GM23338 (cell line): Measurements from ENCODE around the gene SRRD.

Experiments
- CREB1 ChIP-seq: fragments of 250-450 bp; sonication (Bioruptor Pico); IDR thresholded peaks from 2 replicates; pipeline ENCODE4 v1.5.0; 2020; ENCODE audit warnings: low read depth, mild to moderate bottlenecking, moderate library complexity
- CTCF ChIP-seq, 2 experiments: fragments of 200-600 bp in 1 of 2; sonication (generic) in 1 of 2; conservative IDR thresholded peaks; 2 replicates each; pipeline versions ENCODE4 v1.5.1 to v1.6.1; 2016 to 2017; ENCODE audit warnings: antibody characterized with exemption in 2 of 2, low read depth in 2 of 2, mild to moderate bottlenecking in 2 of 2, moderate library complexity in 1 of 2
- ETS1 ChIP-seq: IDR thresholded peaks from 2 replicates; pipeline ENCODE4 v1.6.1; 2016; ENCODE audit warnings: antibody characterized with exemption
- EZH2 ChIP-seq: fragments of 200-600 bp; sonication (generic); IDR thresholded peaks from one replicate; pipeline ENCODE4 v1.8.0; 2017; ENCODE audit warnings: antibody characterized with exemption, mild to moderate bottlenecking, low read depth; ENCODE audit not compliant: unreplicated experiment
- EZH2phosphoT487 ChIP-seq: fragments of 200-600 bp; sonication (generic); IDR thresholded peaks from one replicate; pipeline ENCODE4 v1.8.1; 2018; ENCODE audit warnings: antibody characterized with exemption; ENCODE audit not compliant: unreplicated experiment
- JUNB ChIP-seq: IDR thresholded peaks from one replicate; pipeline ENCODE4 v1.6.1; 2016; ENCODE audit warnings: antibody characterized with exemption; ENCODE audit not compliant: unreplicated experiment
- POLR2AphosphoS5 ChIP-seq: IDR thresholded peaks from 2 replicates; pipeline ENCODE4 v1.6.1; 2016; ENCODE audit warnings: antibody characterized with exemption, low read depth
- REST ChIP-seq: IDR thresholded peaks from one replicate; pipeline ENCODE4 v1.6.1; 2018; ENCODE audit warnings: antibody characterized with exemption; ENCODE audit not compliant: unreplicated experiment
- ZNF114 ChIP-seq: fragments of 250-450 bp; sonication (Bioruptor Pico); IDR thresholded peaks from 2 replicates; pipeline ENCODE4 v1.5.0; 2020; ENCODE audit warnings: mild to moderate bottlenecking, moderate library complexity
- ZNF331 ChIP-seq: fragments of 250-450 bp; sonication (Bioruptor Pico); IDR thresholded peaks from 2 replicates; pipeline ENCODE4 v1.5.0; 2020; ENCODE audit warnings: low read depth, mild to moderate bottlenecking, moderate library complexity

GRCh38 chr22:26534874-26535602 lies 51.4 kb downstream of the SRRD start:
- TF ChIP-seq EZH2, result no peak
- no peak for TF ChIP-seq POLR2AphosphoS5
- no peak for TF ChIP-seq CTCF (conservative IDR thresholded peaks at IDR 0.05; ENCODE audit: low read depth in 2 of 2)
- TF ChIP-seq REST, result no peak
- TF ChIP-seq CREB1 (CRISPR knock-in tag), result no peak
- no peak for TF ChIP-seq JUNB
- no peak for TF ChIP-seq ZNF114 (CRISPR knock-in tag)
- no peak for TF ChIP-seq ZNF331 (CRISPR knock-in tag)
- TF ChIP-seq ETS1, result no peak
- TF ChIP-seq EZH2phosphoT487, result no peak
